Caco-2 (cell line): Measurements from ENCODE around the gene FUT2. TPM values are rescaled to one million over a fixed set of nuclear protein-coding genes. Genes with fewer than 3 reads are reported as not detected.

ENCODE experiments used
- BruUV-seq: library from RNA; stranded (reverse); fragments of 400-500 nt; replicated peaks from 2 replicates; lab custom pipeline; 2021; lab: Mats Ljungman, UMichigan
- CTCF ChIA-PET: fragments of 300-600 bp; sonication (Branson Sonifier 250); formaldehyde crosslinking; loops from one replicate; lab custom pipeline; 2022; ENCODE audit warnings: antibody characterized with exemption; lab: Charles Lee
- POLR2A ChIA-PET: fragments of 300-600 bp; sonication (Branson Sonifier 250); formaldehyde crosslinking; loops from one replicate; lab custom pipeline; 2022; ENCODE audit warnings: antibody characterized with exemption; lab: Charles Lee
- DNase-seq, 2 experiments: peaks; one replicate each; pipeline versions ENCODE4 v3.0.0 to v3.0.0-alpha.2; 2020 to 2022
- H3K27me3 ChIP-seq: replicated peaks from 2 replicates; pipeline ENCODE4 v1.6.0; 2011; ENCODE audit warnings: low read length; ENCODE audit not compliant: control insufficient read depth, insufficient read depth
- H3K36me3 ChIP-seq: 2 replicates; pipeline ENCODE4 v1.5.1; 2011; ENCODE audit warnings: low read length; ENCODE audit not compliant: control insufficient read depth, insufficient read depth
- H3K4me1 ChIP-seq: fragments of 250-450 bp; sonication (Bioruptor Pico); 2 replicates; pipeline ENCODE4 v1.5.1; 2020; ENCODE audit warnings: mild to moderate bottlenecking
- H3K4me3 ChIP-seq: 2 replicates; pipeline ENCODE4 v1.5.1; 2011; ENCODE audit warnings: low read depth, mild to moderate bottlenecking, control low read depth, low read length
- H3K9me3 ChIP-seq: fragments of 250-450 bp; sonication (Bioruptor Pico); 2 replicates; pipeline ENCODE4 v1.5.1; 2020; ENCODE audit warnings: mild to moderate bottlenecking, moderate library complexity
- H3K27ac Mint-ChIP-seq: one replicate; pipeline ENCODE4 v1.8.0; 2022; ENCODE audit warnings: mixed read lengths; ENCODE audit not compliant: unreplicated experiment
- H3K27me3 Mint-ChIP-seq: one replicate; pipeline ENCODE4 v1.8.0; 2022; ENCODE audit warnings: mixed read lengths; ENCODE audit not compliant: insufficient read depth, unreplicated experiment
- H3K36me3 Mint-ChIP-seq: one replicate; pipeline ENCODE4 v1.8.0; 2022; ENCODE audit warnings: mild to moderate bottlenecking, mixed read lengths; ENCODE audit not compliant: insufficient read depth, unreplicated experiment
- H3K4me1 Mint-ChIP-seq: one replicate; pipeline ENCODE4 v1.8.0; 2022; ENCODE audit warnings: low read depth, mixed read lengths; ENCODE audit not compliant: unreplicated experiment
- H3K4me3 Mint-ChIP-seq: one replicate; pipeline ENCODE4 v1.8.0; 2022; ENCODE audit warnings: mild to moderate bottlenecking, moderate library complexity, mixed read lengths; ENCODE audit not compliant: unreplicated experiment
- H3K9me3 Mint-ChIP-seq: one replicate; pipeline ENCODE4 v1.8.0; 2022; ENCODE audit warnings: mixed read lengths; ENCODE audit not compliant: unreplicated experiment
- CTCF ChIP-seq, 2 experiments: fragments of 200-600 bp in 1 of 2; IDR thresholded peaks; 1 replicate in 1 of 2; 2 replicates in 1 of 2; pipeline versions ENCODE4 v1.5.1 to v1.8.0; 2011 to 2022; ENCODE audit warnings: antibody characterized with exemption in 1 of 2, control low read depth in 1 of 2, inconsistent platforms in 1 of 2, low read depth in 1 of 2, low read length in 1 of 2, mild to moderate bottlenecking in 1 of 2, moderate library complexity in 1 of 2; ENCODE audit not compliant: insufficient read depth in 1 of 2, severe bottlenecking in 1 of 2, unreplicated experiment in 1 of 2
- intact Hi-C: fragments of 100-400 bp; cut with micrococcal nuclease; formaldehyde crosslinking; loops from one replicate; pipeline ENCODE4 v1.10.0; 2022; ENCODE audit not compliant: unreplicated experiment
- total RNA-seq: library from RNA; stranded (reverse); gene quantifications from 2 replicates; pipeline ENCODE4 v1.2.3, GENCODE V29; 2022

Gene FUT2
- total RNA-seq, 1 experiment from 2014 or later, result 13.5 TPM

GRCh38 chr19:48714759-48715675 lies 19.2 kb downstream of the FUT2 start:
- peak overlapping the region; percentile 90 for H3K27ac Mint-ChIP-seq
- no peak for DNase-seq
- ChIA-PET CTCF (interaction anchor here (0.6 to 3.3 kb wide), 13 partner anchors 10 to 398 kb away, joined by 3 to 37 read pairs (median 4); partner anchors contain the start of genes CA11 and FUT2), POLR2A (interaction anchor here (1.0 to 1.7 kb wide), 6 partner anchors 17 to 278 kb away, joined by 3 to 12 read pairs (median 7); partner anchors contain the start of genes FUT2, GYS1, PPP1R15A and RUVBL2)
- H3K4me3 Mint-ChIP-seq, result peak overlapping the region; percentile 84
- peaks cover 19% of the 10 kb centered on the region for H3K4me1 ChIP-seq
- intact Hi-C loops, result loop anchor here (1.0 to 5.0 kb wide), 4 partner anchors 20 to 69 kb away; partner anchors contain the start of genes CA11 and FUT2
- no peaks in the 10 kb centered on the region for H3K36me3 ChIP-seq
- no peaks in the 10 kb centered on the region for H3K27me3 Mint-ChIP-seq
- no TSS peak for BruUV-seq
- no peak for TF ChIP-seq CTCF (IDR thresholded peaks at IDR 0.05; ENCODE audit: insufficient read depth in 1 of 2, low read depth in 1 of 2, low read length in 1 of 2, severe bottlenecking in 1 of 2, unreplicated experiment in 1 of 2)
- peak overlapping the region; percentile 75 for H3K4me3 ChIP-seq
- H3K9me3 ChIP-seq, result peaks cover 4% of the 10 kb centered on the region; the same call in 1 of the 2 replicates
- H3K4me1 Mint-ChIP-seq, result peaks cover 37% of the 10 kb centered on the region
- no peaks in the 10 kb centered on the region for H3K9me3 Mint-ChIP-seq
- peaks cover 31% of the 10 kb centered on the region for H3K36me3 Mint-ChIP-seq
- no peaks in the 10 kb centered on the region for H3K27me3 ChIP-seq

- POLR2A ChIA-PET, result interaction anchor here (0.6 kb wide), 1 partner anchor 70 kb away, joined by 9 read pairs; no protein-coding TSS in a partner anchor
- Mint-ChIP-seq H3K9me3 (no peaks in the 10 kb centered on the region), H3K4me3 (no peak overlapping the region), H3K27me3 (no peaks in the 10 kb centered on the region), H3K4me1 (peaks cover 37% of the 10 kb centered on the region), H3K36me3 (peaks cover 38% of the 10 kb centered on the region), H3K27ac (peak overlapping the region; percentile 90)
- Histone ChIP-seq H3K9me3 (peaks cover 4% of the 10 kb centered on the region; the same call in 1 of the 2 replicates), H3K27me3 (no peaks in the 10 kb centered on the region), H3K4me3 (no peak overlapping the region), H3K36me3 (no peaks in the 10 kb centered on the region), H3K4me1 (peaks cover 23% of the 10 kb centered on the region)
- BruUV-seq, result no TSS peak
- DNase-seq, result no peak
- CTCF ChIA-PET, result interaction anchor here (0.7 kb wide), 1 partner anchor 569 kb away, joined by 6 read pairs; no protein-coding TSS in a partner anchor
- no peak for TF ChIP-seq CTCF (IDR thresholded peaks at IDR 0.05; ENCODE audit: insufficient read depth in 1 of 2, low read depth in 1 of 2, low read length in 1 of 2, severe bottlenecking in 1 of 2, unreplicated experiment in 1 of 2)
- intact Hi-C loops, result no loop called here
Measured at GRCh38 chr19:48715681-48716171, 20.0 kb downstream of the FUT2 start.
